Skeletal muscle cell (primary cell): ENCODE measurements around the gene BPIFB3.
"Not testable (repeated sequence)": the region's sequence is repeated elsewhere in the genome, so short reads cannot be mapped to it uniquely, and the experiment has no call there.

ENCODE experiments used
- DNase-seq: peaks from one replicate; pipeline ENCODE4 v3.0.0-alpha.2; 2010; ENCODE audit warnings: low read depth
- H3K4me3 ChIP-seq: 2 replicates; pipeline ENCODE4 v1.5.1; 2011; ENCODE audit warnings: low read depth, mild to moderate bottlenecking, control low read depth, low read length, moderate library complexity

The BPIFB3 gene

DNA sequence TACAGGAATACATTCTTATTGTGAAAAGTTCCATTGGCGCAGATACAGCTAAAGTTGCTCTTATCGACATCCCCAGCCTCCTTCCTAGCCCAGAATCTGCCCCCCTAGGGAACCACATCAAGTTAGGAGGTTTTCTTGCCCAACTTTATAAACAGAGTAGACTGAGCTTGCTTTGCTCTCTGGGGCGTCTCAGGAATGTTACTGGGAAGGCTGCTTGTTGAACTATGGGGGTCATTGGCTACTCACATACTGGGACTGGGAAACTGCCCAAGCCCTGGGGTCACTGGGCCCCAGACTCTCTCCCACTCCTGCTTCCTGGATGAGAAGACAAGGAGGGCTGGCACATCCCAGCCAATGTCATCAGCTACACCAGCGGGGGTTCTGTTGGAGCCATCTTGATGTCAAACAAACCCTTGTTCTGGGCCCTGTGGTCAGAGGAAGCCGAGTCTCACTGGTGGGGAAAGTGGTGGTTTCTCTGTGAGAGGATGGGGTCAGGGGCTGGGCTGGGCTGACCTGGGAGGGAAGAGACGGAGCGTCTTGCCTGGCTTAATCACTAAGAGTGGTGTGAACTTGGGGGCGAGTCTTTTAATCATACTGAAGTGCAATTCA, 51.7 kb downstream of the BPIFB3 start:
- no peak overlapping the region for H3K4me3 ChIP-seq
- DNase-seq, result no peak

DNA sequence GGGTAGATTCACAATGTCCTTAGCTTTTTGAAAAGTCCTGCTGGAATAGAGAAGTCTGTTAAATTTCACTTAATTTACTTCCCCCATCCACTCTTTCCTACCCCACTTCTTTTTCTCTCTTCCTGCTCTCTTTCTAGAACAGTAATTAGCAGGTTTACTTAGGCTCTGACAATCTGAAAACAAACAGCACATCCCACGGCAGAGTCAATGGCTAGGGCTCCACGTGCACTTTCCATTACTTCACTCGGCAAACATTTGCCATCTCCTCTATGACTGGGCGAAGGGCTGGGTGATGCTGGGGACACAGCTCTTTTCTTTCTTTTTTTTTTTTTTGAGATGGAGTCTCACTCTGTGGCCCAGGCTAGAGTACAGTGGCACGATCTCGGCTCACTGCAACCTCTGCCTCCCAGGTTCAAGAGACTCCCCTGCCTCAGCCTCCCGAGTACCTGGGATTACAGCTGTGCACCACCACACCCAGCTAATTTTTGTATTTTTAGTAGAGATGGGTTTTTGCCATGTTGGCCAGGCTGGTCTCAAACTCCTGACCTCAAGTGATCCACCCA, 52.4 kb downstream of the BPIFB3 start:
- H3K4me3 ChIP-seq, DNase-seq: not testable (repeated sequence)

- no peak for DNase-seq
- H3K4me3 ChIP-seq, result no peak overlapping the region
These were observed 55.0 kb downstream of the BPIFB3 start for GRCh38 chr20:33108661-33109060.

GRCh38 chr20:33110147-33110825, 56.6 kb downstream of the BPIFB3 start:
- DNase-seq, result no peak
- no peak overlapping the region for H3K4me3 ChIP-seq

GRCh38 chr20:33111306-33111705, 57.6 kb downstream of the BPIFB3 start:
- no peak overlapping the region for H3K4me3 ChIP-seq
- no peak for DNase-seq

DNA sequence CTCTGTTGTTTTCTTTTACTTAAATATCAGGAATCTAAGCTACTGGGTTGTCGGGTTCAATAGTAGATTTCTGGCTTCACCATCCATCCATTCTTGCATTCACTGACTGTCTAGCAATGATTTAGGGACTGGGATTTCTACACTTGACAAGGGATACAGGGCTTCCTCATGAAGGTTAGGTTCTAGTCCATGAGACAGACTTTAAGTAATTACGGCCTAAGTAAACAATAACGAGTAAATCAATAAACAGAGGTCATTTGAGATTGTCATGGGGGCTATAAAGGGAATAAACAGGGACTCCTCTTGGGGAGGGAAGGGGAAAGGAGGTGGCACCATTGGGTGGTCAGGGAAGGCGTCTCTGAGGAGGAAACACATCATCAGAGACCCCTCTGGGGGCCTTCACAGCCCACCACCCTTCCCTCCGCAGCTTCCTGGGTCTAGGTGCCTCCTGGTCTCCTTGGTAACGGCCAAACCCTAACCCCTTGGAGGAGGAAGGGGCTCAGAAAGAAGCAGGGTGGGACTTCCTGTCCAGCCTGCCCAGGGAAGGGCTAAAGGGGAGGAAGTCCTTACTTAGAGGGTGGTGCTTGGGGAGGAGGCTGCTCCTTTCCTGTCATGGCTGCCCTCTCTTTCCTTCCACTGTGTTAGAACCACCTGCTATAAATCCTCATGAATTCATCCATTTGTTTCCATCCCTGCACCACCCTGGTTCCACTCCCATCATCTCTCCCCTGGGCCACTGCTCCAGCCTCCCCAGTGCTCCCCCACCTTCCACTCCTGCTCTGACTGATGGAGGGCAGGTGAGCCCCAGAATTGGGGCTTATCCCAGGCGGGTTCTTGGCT, 59.1 kb downstream of the BPIFB3 start:
- H3K4me3 ChIP-seq, result no peak overlapping the region
- no peak for DNase-seq

GRCh38 chr20:33113387-33113908, 59.7 kb downstream of the BPIFB3 start:
- no peak overlapping the region for H3K4me3 ChIP-seq
- no peak for DNase-seq

DNA sequence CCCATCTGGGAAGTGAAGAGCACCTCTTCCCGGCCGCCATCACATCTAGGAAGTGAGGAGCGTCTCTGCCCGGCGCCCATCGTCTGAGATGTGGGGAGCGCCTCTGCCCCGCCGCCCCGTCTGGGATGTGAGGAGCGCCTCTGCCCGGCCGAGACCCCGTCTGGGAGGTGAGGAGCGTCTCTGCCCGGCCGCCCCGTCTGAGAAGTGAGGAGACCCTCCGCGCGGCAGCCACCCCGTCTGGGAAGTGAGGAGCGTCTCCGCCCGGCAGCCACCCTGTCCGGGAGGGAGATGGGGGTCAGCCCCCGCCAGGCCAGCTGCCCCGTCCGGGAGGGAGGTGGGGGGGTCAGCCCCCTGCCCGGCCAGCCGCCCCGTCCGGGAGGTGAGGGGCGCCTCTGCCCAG, 61.8 kb downstream of the BPIFB3 start:
- not testable (repeated sequence) for DNase-seq, H3K4me3 ChIP-seq

DNA sequence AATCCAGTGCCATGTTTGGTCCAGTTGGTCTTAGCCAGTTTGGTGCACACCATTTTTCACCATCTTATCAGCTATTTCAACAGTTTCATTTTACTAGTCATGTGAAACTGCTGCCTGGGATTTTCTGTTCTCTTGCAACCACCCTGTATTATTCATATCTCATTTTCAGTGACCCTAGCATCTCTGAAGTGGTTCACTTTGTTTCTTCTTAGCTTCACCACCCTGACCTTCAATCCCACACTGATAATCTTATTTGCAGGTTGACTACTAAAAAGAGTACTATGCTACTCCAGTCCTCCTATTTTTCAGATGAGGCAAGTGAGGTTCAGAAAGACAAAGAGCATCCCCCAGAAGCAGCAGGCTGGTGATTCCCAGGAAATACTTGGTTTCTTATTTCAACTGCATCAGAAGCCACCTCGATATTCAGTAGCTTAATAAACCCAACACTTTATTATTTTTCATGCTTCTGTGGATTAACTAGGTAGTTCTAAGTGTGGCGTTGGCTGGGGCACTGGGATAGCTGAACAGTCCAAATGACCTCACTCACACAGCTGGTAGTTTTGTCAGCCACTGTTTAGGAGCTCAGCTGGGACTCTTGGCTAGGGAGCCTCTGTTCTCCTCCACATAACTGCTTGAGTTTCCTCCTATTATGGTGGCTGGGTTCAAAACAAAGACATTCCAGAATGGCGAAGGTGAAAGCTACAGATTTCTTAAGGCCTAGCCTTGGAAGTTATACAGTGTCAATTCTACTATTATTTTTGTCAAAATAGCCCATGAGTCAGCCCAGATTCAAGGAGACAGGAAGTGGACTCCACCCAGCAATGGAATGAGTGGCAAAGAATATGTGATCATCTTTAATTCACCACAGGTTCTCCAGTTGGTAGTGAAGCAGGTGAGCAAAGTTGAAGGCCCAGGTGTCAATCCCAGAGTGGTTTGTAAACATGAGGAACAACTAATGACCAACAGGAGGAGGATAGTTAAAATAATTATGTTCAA, 66.3 kb downstream of the BPIFB3 start:
- DNase-seq, result no peak
- no peak overlapping the region for H3K4me3 ChIP-seq

DNA sequence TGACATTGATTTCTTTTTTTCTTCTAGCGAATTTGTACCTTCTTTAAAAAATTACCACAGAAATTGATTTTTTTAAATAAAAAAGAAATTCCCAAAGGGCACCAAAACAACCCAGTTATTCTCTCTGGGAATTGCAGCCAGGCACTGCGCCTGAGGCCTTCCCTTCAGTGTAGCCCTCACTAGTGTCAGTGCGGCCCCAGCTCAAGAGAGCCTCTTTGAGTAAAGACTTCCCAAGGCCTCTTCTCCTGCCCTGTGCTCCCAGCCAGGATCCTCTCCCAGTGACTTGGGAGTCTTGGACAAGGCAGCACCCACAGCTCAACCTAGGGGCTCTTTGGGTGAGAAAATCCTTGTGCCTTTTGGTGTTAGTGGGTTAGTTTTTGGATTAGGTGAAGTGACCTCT, 67.2 kb downstream of the BPIFB3 start:
- no peak for DNase-seq
- H3K4me3 ChIP-seq, result no peak overlapping the region

GRCh38 chr20:33122297-33122696, 68.6 kb downstream of the BPIFB3 start:
- H3K4me3 ChIP-seq, DNase-seq: not testable (repeated sequence)
